Ascending aorta (tissue), 2 donors: ENCODE measurements around the gene NT5C2. TPM values are rescaled to one million over a fixed set of nuclear protein-coding genes. Genes with fewer than 3 reads are reported as not detected.

ENCODE experiments used
- DNase-seq, 2 donors: peaks; one replicate each; pipeline ENCODE4 v3.0.0-alpha.2; 2019; ENCODE audit warnings: low spot score in 2 of 2
- H3K27ac ChIP-seq, 2 donors: fragments of 200-600 bp; sonication (generic); one replicate each; pipeline ENCODE4 v1.5.1; 2016 to 2017; ENCODE audit warnings: mild to moderate bottlenecking in 1 of 2
- H3K27me3 ChIP-seq: fragments of 200-600 bp; sonication (generic); one replicate; pipeline ENCODE4 v1.5.1; 2017
- H3K36me3 ChIP-seq, 2 donors: fragments of 200-600 bp; sonication (generic); one replicate each; pipeline ENCODE4 v1.5.1; 2016
- H3K4me1 ChIP-seq, 2 donors: fragments of 200-600 bp; sonication (generic); one replicate each; pipeline ENCODE4 v1.5.1; 2016 to 2017; ENCODE audit warnings: mild to moderate bottlenecking in 1 of 2
- H3K4me3 ChIP-seq, 2 donors: fragments of 200-600 bp; sonication (generic); one replicate each; pipeline ENCODE4 v1.5.1; 2016 to 2017; ENCODE audit warnings: mild to moderate bottlenecking in 1 of 2
- H3K9me3 ChIP-seq, 2 donors: fragments of 200-600 bp; sonication (generic); one replicate each; pipeline ENCODE4 v1.5.1; 2016
- CTCF ChIP-seq, 3 experiments: fragments of 200-600 bp in 2 of 3; fragments of 450-650 bp in 1 of 3; sonication (generic) in 2 of 3; IDR thresholded peaks; one replicate each; pipeline ENCODE4 v1.5.1; 2016 to 2019; ENCODE audit warnings: antibody characterized with exemption in 3 of 3, mild to moderate bottlenecking in 1 of 3, moderate library complexity in 1 of 3
- intact Hi-C: fragments of 100-400 bp; cut with DNase I; formaldehyde crosslinking; loops from one replicate; pipeline ENCODE4 v1.15.1; 2023
- total RNA-seq: library from RNA; depleted of rRNA; stranded (reverse); fragments of >200 nt; gene quantifications from one replicate; pipeline ENCODE4 v1.1.0, GENCODE V29; 2016

Gene NT5C2
- total RNA-seq, 1 donor from 2014 or later: 25.9 TPM

- H3K27ac ChIP-seq: peak overlapping the region; percentile 71 to 85
- peaks cover 0 to 6% of the 10 kb centered on the region in 2 donors for H3K36me3 ChIP-seq
- peaks cover 0 to 38% of the 10 kb centered on the region in 2 donors for H3K4me1 ChIP-seq
- no peak for TF ChIP-seq CTCF (IDR thresholded peaks at IDR 0.05)
- no peaks in the 10 kb centered on the region for H3K27me3 ChIP-seq
- peak overlapping the region in 1 of 2 donors; percentile 2 for H3K4me3 ChIP-seq
- H3K9me3 ChIP-seq: no peaks in the 10 kb centered on the region
- no peak for DNase-seq
- intact Hi-C loops: loop anchor here (5.0 kb wide), 2 partner anchors 38 to 47 kb away; partner anchors contain the start of gene NT5C2
These were observed 38.4 kb downstream of the NT5C2 start for GRCh38 chr10:103154521-103155299.

- DNase-seq: no peak
These were observed 39.5 kb downstream of the NT5C2 start for GRCh38 chr10:103153302-103154197.

DNA sequence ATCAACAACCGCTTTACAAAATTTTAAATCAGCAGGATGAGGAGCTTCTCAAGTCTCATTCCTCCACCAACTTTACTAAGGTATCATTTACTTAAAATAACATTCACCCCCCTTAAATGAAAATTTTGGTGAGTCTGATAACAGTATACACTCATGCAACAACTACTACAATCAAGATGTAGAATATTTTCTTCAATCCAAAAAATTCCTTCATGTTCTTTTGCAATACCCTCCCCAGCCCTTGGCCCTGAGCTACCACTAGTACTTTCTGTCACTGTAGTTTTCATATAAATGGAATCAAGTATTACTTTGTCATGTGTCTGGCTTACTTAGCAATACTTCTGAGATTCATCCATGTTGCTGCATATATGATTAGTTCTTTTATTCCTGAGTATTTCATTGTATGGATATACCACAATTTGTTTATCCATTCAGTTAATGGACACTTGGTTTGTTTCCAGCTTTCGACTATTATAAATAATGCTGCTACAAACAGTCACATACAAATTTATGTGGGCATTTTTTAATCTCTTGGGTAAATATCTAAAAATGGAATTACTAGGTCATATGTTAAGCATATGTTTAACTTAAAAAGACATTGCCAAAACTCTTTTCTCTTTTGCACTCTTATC, 43.0 kb downstream of the NT5C2 start:
- peaks cover 0 to 43% of the 10 kb centered on the region in 2 donors for H3K4me1 ChIP-seq
- intact Hi-C loops: loop anchor here (5.0 kb wide), 1 partner anchor 43 kb away; no protein-coding TSS in a partner anchor
- no peak for DNase-seq

More at GRCh38 chr10:103153302-103154197, 39.5 kb downstream of the NT5C2 start:
- TF ChIP-seq CTCF (IDR thresholded peaks at IDR 0.05): no peak
- Histone ChIP-seq H3K9me3 (no peaks in the 10 kb centered on the region), H3K27ac (peak overlapping the region; percentile 71 to 85), H3K36me3 (peaks cover 0 to 3% of the 10 kb centered on the region in 2 donors), H3K27me3 (no peaks in the 10 kb centered on the region), H3K4me1 (peaks cover 0 to 38% of the 10 kb centered on the region in 2 donors), H3K4me3 (peak overlapping the region in 1 of 2 donors; percentile 42)
- intact Hi-C loops: loop anchor here (5.0 kb wide), 1 partner anchor 46 kb away; no protein-coding TSS in a partner anchor

DNA sequence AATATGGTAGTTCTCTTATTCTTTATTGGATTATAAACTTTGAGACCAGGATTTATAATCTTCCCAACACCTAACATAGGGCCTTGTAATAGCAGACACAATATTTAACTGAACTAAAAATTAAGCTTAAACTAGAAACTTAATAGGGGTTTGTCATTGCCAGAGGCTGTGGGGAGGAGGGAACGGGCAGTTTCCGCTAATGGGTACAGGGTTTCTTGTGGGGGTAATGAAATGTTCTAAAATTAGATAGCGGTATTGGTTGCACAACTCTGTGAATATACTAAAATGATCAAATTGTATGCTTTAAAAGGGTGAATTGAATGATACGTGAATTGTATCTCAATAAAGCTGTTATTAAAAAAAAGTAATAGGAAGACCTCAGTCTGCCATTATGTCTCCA, 45.4 kb downstream of the NT5C2 start:
- DNase-seq: no peak
- Histone ChIP-seq H3K4me1 (peaks cover 3 to 28% of the 10 kb centered on the region in 2 donors), H3K4me3 (no peak overlapping the region), H3K9me3 (no peaks in the 10 kb centered on the region), H3K36me3 (no peaks in the 10 kb centered on the region), H3K27me3 (no peaks in the 10 kb centered on the region), H3K27ac (no peak overlapping the region)
- TF ChIP-seq CTCF (IDR thresholded peaks at IDR 0.05): no peak
- intact Hi-C loops: no loop called here

More for the DNA sequence above, 43.0 kb downstream of the NT5C2 start:
- H3K4me3 ChIP-seq: no peak overlapping the region
- no peaks in the 10 kb centered on the region for H3K27me3 ChIP-seq
- no peak overlapping the region for H3K27ac ChIP-seq
- no peak for TF ChIP-seq CTCF (IDR thresholded peaks at IDR 0.05)
- H3K36me3 ChIP-seq: no peaks in the 10 kb centered on the region
- H3K9me3 ChIP-seq: no peaks in the 10 kb centered on the region

DNA sequence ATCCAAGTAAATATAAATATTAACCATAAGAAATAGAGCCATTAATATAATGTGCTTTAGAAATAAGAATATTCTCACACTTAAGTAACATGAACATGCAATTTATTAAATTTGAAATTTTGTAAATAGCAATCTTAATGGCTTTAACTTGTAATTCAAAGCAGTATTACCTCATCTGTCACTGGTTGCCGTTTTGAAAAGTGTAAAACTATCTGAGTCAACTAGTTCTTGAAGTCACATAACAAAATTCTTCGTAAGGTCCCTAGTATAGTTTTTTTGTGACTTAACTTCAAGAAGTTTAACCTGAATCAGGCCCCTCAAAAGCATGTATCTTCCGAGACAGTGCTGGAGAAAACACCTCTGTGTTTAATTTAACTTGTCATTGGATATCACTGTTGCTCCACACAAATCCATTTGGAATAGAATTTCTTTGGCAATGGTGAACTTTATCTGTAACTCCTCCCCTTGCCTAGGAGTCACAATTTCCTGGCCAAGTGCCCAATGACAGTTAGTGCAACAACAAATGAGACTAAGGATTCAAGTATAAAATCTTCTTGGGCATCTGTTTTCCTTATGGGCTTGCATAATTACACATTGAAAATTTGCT, 47.1 kb downstream of the NT5C2 start:
- H3K27me3 ChIP-seq: no peaks in the 10 kb centered on the region
- H3K4me3 ChIP-seq: peak overlapping the region in 1 of 2 donors; percentile 16
- peak overlapping the region; percentile 1 to 62 for H3K27ac ChIP-seq
- no peak for TF ChIP-seq CTCF (IDR thresholded peaks at IDR 0.05)
- H3K9me3 ChIP-seq: no peaks in the 10 kb centered on the region
- intact Hi-C loops: no loop called here
- H3K4me1 ChIP-seq: peaks cover 3 to 28% of the 10 kb centered on the region in 2 donors
- peaks cover 0 to 3% of the 10 kb centered on the region in 2 donors for H3K36me3 ChIP-seq
- DNase-seq: peak in 1 of 2 donors; percentile 84
